22Rv1 (cell line): Measurements from ENCODE around the gene COL4A2.

Experiments
- H3K27ac ChIP-seq: fragments of 450-650 bp; 2 replicates; pipeline ENCODE4 v1.5.1; 2017
- CTCF ChIP-seq: fragments of 450-650 bp; IDR thresholded peaks from 2 replicates; pipeline ENCODE4 v1.5.1; 2017; ENCODE audit warnings: mild to moderate bottlenecking
- ZFX ChIP-seq: fragments of 450-650 bp; IDR thresholded peaks from 2 replicates; pipeline ENCODE4 v1.6.1; 2017; ENCODE audit warnings: antibody characterized with exemption, borderline replicate concordance

COL4A2 gene

DNA sequence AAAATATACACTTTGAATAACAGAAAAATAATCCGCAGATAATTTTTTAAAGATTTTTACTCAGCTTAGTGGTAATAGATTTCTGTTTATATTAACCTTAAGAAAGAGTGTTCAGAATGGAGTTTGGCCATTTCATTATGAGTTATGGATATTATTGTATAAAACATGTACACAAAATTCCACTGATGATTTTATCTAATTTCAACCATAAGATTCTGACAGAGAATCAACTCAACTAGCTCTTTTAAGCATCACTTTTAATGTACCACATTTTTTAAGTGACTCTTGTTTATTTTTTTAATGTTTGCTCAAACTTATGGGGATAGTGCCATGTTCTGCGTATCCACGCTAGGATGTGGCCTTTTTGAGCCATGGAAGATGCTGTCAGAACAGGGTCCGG lies 75.7 kb downstream of the COL4A2 start:
- no peak overlapping the region for H3K27ac ChIP-seq
- no peak for TF ChIP-seq ZFX
- TF ChIP-seq CTCF, result no peak

GRCh38 chr13:110387451-110388107 lies 80.5 kb downstream of the COL4A2 start:
- TF ChIP-seq ZFX (no peak), CTCF (no peak)
- no peak overlapping the region for H3K27ac ChIP-seq

DNA sequence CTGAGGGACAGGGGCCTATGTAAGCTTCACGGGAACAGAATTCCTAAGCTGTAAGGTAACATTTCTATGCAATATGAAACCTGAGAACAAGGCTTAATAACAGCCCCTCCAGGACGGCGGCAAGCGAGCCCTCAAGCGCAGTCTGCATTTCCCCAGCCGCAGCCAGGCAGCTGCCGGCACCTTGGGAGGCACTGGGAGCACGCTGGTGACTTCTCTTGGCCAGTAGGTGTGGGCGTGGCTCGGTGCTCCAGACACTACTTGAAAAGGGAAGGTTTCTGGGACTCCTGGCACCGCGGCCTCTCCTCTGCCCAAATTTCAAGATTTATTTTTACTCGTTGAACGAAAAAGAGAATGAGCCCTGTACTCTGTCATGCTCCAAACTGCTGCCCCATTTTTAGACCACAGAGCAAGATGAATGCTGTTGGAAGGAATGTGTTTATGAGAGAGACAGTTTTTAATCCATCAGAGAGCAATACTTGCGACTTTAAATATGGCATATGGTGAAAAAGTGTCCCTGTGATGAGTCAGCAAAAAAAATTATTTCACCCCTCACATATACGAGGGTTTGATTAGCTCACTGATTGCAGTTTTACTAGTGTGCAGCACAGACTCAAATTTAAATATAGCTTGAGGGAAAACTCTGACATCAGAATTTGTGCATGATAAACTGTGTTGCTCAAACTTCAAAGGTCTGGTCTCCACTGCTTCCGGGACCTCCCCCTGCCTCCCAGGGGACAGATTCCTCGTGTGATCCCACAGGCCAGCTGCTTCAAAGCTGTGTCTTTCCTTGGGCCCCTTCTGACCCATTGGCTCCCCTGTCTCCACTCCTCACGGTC lies 81.2 kb downstream of the COL4A2 start:
- no peak overlapping the region for H3K27ac ChIP-seq
- no peak for TF ChIP-seq CTCF
- no peak for TF ChIP-seq ZFX

DNA sequence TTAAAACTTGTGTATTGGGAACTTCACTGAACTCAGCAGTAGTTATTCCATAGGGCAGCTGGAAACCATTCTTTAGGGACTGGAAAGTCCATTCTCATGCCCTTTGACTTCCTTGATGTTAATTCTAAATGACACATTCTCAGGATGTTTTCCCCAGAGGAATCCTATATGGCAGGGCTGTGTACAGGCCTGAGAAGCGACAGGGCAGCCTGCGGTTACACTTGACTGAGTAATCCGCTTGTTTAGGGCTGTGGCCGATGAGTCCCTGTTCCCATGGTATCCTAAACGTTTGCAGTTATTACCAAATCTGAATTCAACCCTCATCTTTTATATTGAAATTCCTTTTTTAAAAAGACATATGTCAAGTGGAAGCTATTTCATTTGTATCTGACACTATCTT lies 83.5 kb downstream of the COL4A2 start:
- TF ChIP-seq CTCF, result no peak
- no peak for TF ChIP-seq ZFX
- H3K27ac ChIP-seq, result no peak overlapping the region

DNA sequence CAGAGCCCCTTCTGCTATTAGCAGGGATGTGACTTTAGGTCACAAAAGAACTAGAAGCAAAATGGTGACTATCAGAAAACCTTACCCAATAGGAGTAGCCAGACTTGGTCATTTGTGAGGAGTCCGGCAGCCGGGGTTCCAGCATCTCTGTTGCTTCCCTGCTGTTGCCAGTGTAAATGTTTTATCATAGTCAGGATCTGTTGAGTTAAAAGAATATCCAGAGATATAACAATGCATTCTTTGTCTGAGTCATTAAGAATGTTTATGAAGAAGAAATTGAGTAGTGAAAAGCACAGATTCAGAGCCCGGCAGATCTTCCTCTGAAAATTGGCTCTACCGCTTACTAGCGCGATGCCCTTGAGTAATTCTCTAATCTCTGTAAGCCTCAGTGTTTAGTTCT lies 84.2 kb downstream of the COL4A2 start:
- no peak overlapping the region for H3K27ac ChIP-seq
- TF ChIP-seq ZFX, result no peak
- TF ChIP-seq CTCF, result no peak

DNA sequence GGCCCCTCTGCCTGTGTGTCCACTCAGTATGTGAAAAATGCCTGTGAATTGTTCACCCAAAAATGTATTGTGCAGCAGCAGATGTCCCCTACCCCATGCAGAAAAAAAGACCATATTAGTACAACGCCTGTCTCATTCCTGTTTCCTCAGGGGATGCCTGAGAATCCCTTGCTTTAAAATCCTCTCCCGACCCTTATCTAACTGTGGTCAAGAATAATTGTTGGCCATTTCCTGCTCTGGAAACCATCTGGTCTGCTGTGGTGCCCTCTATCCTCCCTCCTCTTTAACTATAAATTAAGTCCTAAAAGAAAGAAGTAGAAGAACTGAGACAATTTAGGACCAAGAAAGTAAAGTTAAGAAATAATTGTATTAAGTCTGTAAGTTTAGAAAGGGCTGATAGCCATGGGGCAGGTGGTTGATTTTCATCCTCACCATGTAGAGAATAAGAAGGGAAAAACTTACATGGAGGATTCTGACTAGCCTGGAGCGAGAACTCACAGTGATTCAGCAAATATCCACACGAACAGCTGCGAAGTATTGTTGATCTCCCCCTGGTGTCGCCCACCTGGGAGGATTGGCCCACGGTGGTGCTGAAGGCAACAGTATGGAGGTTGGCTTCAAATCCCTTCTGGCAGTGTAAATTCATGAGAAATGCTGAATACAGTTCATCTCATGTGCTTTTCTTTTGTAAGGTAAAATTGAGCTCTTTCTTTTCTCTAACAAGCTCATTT lies 85.6 kb downstream of the COL4A2 start:
- H3K27ac ChIP-seq, result no peak overlapping the region
- no peak for TF ChIP-seq CTCF
- TF ChIP-seq ZFX, result no peak
